Type B pancreatic cell (in vitro differentiated cells): Measurements from ENCODE around the gene NLRP3. TPM values are rescaled to one million over a fixed set of nuclear protein-coding genes. Genes with fewer than 3 reads are reported as not detected.
"Not testable (repeated sequence)": the region's sequence is repeated elsewhere in the genome, so short reads cannot be mapped to it uniquely, and the experiment has no call there.

Source experiments
- DNase-seq: peaks from one replicate; pipeline ENCODE4 v3.0.0; 2021; ENCODE audit warnings: mixed read lengths; ENCODE audit not compliant: unreplicated experiment; ENCODE audit errors: extremely low spot score
- H3K27ac Mint-ChIP-seq: 2 replicates; pipeline ENCODE4 v1.8.0; 2021; ENCODE audit warnings: mild to moderate bottlenecking, mixed read lengths
- H3K27me3 Mint-ChIP-seq: 2 replicates; pipeline ENCODE4 v1.8.0; 2021; ENCODE audit warnings: mixed read lengths
- H3K36me3 Mint-ChIP-seq: 2 replicates; pipeline ENCODE4 v1.8.0; 2021; ENCODE audit warnings: mixed read lengths
- H3K4me1 Mint-ChIP-seq: one replicate; pipeline ENCODE4 v1.8.0; 2021; ENCODE audit warnings: mixed read lengths; ENCODE audit not compliant: unreplicated experiment
- H3K4me3 Mint-ChIP-seq: 2 replicates; pipeline ENCODE4 v1.8.0; 2021; ENCODE audit warnings: mild to moderate bottlenecking, mixed read lengths
- H3K9me3 Mint-ChIP-seq: 2 replicates; pipeline ENCODE4 v1.8.0; 2021; ENCODE audit warnings: mixed read lengths
- CTCF ChIP-seq: fragments of 200-600 bp; sonication (generic); conservative IDR thresholded peaks from 2 replicates; pipeline ENCODE4 v1.5.0; 2021; ENCODE audit warnings: antibody characterized with exemption, mild to moderate bottlenecking
- total RNA-seq: library from RNA; stranded (reverse); gene quantifications from 2 replicates; pipeline ENCODE4 v1.2.1, GENCODE V29; 2021; ENCODE audit warnings: low replicate concordance

Gene NLRP3
- total RNA-seq, 1 donor from 2014 or later, result not detected

- no peak for TF ChIP-seq CTCF
- Mint-ChIP-seq H3K4me1 (peaks cover 6% of the 10 kb centered on the region), H3K9me3 (peaks cover 3% of the 10 kb centered on the region), H3K36me3 (no peaks in the 10 kb centered on the region), H3K27me3 (peaks cover 18% of the 10 kb centered on the region), H3K27ac (no peak overlapping the region), H3K4me3 (no peak overlapping the region)
- no peak for DNase-seq
These were observed 28.4 kb upstream of the NLRP3 start for GRCh38 chr1:247387565-247387964.

GRCh38 chr1:247390116-247390791 is 25.7 kb upstream of the NLRP3 start:
- H3K27me3 Mint-ChIP-seq, result peaks cover 18% of the 10 kb centered on the region
- H3K4me1 Mint-ChIP-seq, result peaks cover 6% of the 10 kb centered on the region
- peak; percentile 76 for DNase-seq
- peak; percentile 93 for TF ChIP-seq CTCF
- H3K27ac Mint-ChIP-seq, result no peak overlapping the region
- peaks cover 3% of the 10 kb centered on the region for H3K9me3 Mint-ChIP-seq
- H3K36me3 Mint-ChIP-seq, result no peaks in the 10 kb centered on the region
- no peak overlapping the region for H3K4me3 Mint-ChIP-seq

GRCh38 chr1:247390996-247391395 is 25.0 kb upstream of the NLRP3 start:
- TF ChIP-seq CTCF, result no peak
- Mint-ChIP-seq H3K4me3 (no peak overlapping the region), H3K36me3 (no peaks in the 10 kb centered on the region), H3K27ac (no peak overlapping the region), H3K27me3 (peaks cover 18% of the 10 kb centered on the region), H3K9me3 (peaks cover 3% of the 10 kb centered on the region), H3K4me1 (peaks cover 6% of the 10 kb centered on the region)
- DNase-seq, result no peak

- DNase-seq, result no peak
- H3K27ac Mint-ChIP-seq, result no peak overlapping the region
- TF ChIP-seq CTCF, result no peak
- H3K36me3 Mint-ChIP-seq, result no peaks in the 10 kb centered on the region
- peaks cover 11% of the 10 kb centered on the region for H3K27me3 Mint-ChIP-seq
- peaks cover 6% of the 10 kb centered on the region for H3K4me1 Mint-ChIP-seq
- no peak overlapping the region for H3K4me3 Mint-ChIP-seq
- peaks cover 3% of the 10 kb centered on the region for H3K9me3 Mint-ChIP-seq
These were observed 23.9 kb upstream of the NLRP3 start for GRCh38 chr1:247392088-247392487.

GRCh38 chr1:247395075-247395474 is 20.9 kb upstream of the NLRP3 start:
- H3K9me3 Mint-ChIP-seq, H3K4me1 Mint-ChIP-seq, H3K27me3 Mint-ChIP-seq, H3K36me3 Mint-ChIP-seq, DNase-seq, H3K27ac Mint-ChIP-seq, H3K4me3 Mint-ChIP-seq: not testable (repeated sequence)

- H3K4me1 Mint-ChIP-seq, result no peaks in the 10 kb centered on the region
- no peak overlapping the region for H3K27ac Mint-ChIP-seq
- no peaks in the 10 kb centered on the region for H3K36me3 Mint-ChIP-seq
- H3K4me3 Mint-ChIP-seq, result no peak overlapping the region
- TF ChIP-seq CTCF, result no peak
- no peaks in the 10 kb centered on the region for H3K9me3 Mint-ChIP-seq
- H3K27me3 Mint-ChIP-seq, result peaks cover 2% of the 10 kb centered on the region
- no peak for DNase-seq
These were observed 15.3 kb upstream of the NLRP3 start for GRCh38 chr1:247400685-247401084.
